ENCODE results near the gene HSD11B1L. TPM values are rescaled to one million over a fixed set of nuclear protein-coding genes. Genes with fewer than 3 reads are reported as not detected.

The HSD11B1L gene
- total RNA-seq, 1 donor from 2014 or later = 8.4 TPM

GRCh38 chr19:5673752-5674151 is 7.1 kb upstream of the HSD11B1L start:
- Histone ChIP-seq H3K4me3 (ENCODE audit: insufficient read depth, low read depth, low read length) (no peak overlapping the region), H3K9me3 (ENCODE audit: insufficient read depth, low read depth, low read length) (no peaks in the 10 kb centered on the region), H3K4me2 (ENCODE audit: low read length) (no peak overlapping the region), H4K20me1 (ENCODE audit: insufficient read depth, low read length) (peaks cover 5% of the 10 kb centered on the region), H3K4me1 (ENCODE audit: insufficient read depth, low read length) (no peaks in the 10 kb centered on the region), H3K36me3 (ENCODE audit: insufficient read depth, low read length) (peaks cover 7% of the 10 kb centered on the region), H3K27ac (ENCODE audit: low read depth, low read length) (no peak overlapping the region), H3K79me2 (ENCODE audit: insufficient read depth, low read length) (peaks cover 3% of the 10 kb centered on the region), H2AFZ (ENCODE audit: low read depth, low read length) (no peak overlapping the region), H3K27me3 (ENCODE audit: insufficient read depth, low read length) (no peaks in the 10 kb centered on the region), H3K9ac (ENCODE audit: low read length) (no peak overlapping the region)
- DNase-seq (ENCODE audit: low read depth) = no peak
- Mint-ChIP-seq H3K9me3 (ENCODE audit: unreplicated experiment) (no peaks in the 10 kb centered on the region), H3K36me3 (ENCODE audit: low read depth, unreplicated experiment) (peaks cover 16% of the 10 kb centered on the region), H3K27me3 (ENCODE audit: low read depth, unreplicated experiment) (no peaks in the 10 kb centered on the region), H3K27ac (ENCODE audit: unreplicated experiment) (no peak overlapping the region), H3K4me1 (ENCODE audit: low read depth, unreplicated experiment) (no peaks in the 10 kb centered on the region), H3K4me3 (ENCODE audit: unreplicated experiment) (no peak overlapping the region)
- no peak for FAIRE-seq
- TF ChIP-seq EZH2 (IDR thresholded peaks at IDR 0.05; ENCODE audit: insufficient read depth, low read length) (no peak), CTCF (IDR thresholded peaks at IDR 0.05; ENCODE audit: insufficient read depth, low read depth, low read length) (no peak)

GRCh38 chr19:5674714-5675113 is 6.1 kb upstream of the HSD11B1L start:
- TF ChIP-seq CTCF (IDR thresholded peaks at IDR 0.05; ENCODE audit: insufficient read depth, low read depth, low read length) (no peak), EZH2 (IDR thresholded peaks at IDR 0.05; ENCODE audit: insufficient read depth, low read length) (no peak)
- H3K36me3 ChIP-seq (ENCODE audit: insufficient read depth, low read length) = no peaks in the 10 kb centered on the region
- no peaks in the 10 kb centered on the region for H3K27me3 ChIP-seq (ENCODE audit: insufficient read depth, low read length)
- Mint-ChIP-seq H3K4me1 (ENCODE audit: low read depth, unreplicated experiment) (no peaks in the 10 kb centered on the region), H3K27ac (ENCODE audit: unreplicated experiment) (no peak overlapping the region), H3K36me3 (ENCODE audit: low read depth, unreplicated experiment) (peaks cover 10% of the 10 kb centered on the region), H3K9me3 (ENCODE audit: unreplicated experiment) (no peaks in the 10 kb centered on the region), H3K4me3 (ENCODE audit: unreplicated experiment) (no peak overlapping the region), H3K27me3 (ENCODE audit: low read depth, unreplicated experiment) (no peaks in the 10 kb centered on the region)
- H3K4me3 ChIP-seq (ENCODE audit: insufficient read depth, low read depth, low read length) = no peak overlapping the region
- H3K4me2 ChIP-seq (ENCODE audit: low read length) = no peak overlapping the region
- H3K79me2 ChIP-seq (ENCODE audit: insufficient read depth, low read length) = peaks cover 7% of the 10 kb centered on the region
- H3K9me3 ChIP-seq (ENCODE audit: insufficient read depth, low read depth, low read length) = no peaks in the 10 kb centered on the region
- no peak for FAIRE-seq
- DNase-seq (ENCODE audit: low read depth) = no peak
- no peak overlapping the region for H3K9ac ChIP-seq (ENCODE audit: low read length)
- H3K27ac ChIP-seq (ENCODE audit: low read depth, low read length) = no peak overlapping the region
- no peak overlapping the region for H2AFZ ChIP-seq (ENCODE audit: low read depth, low read length)
- no peaks in the 10 kb centered on the region for H3K4me1 ChIP-seq (ENCODE audit: insufficient read depth, low read length)
- H4K20me1 ChIP-seq (ENCODE audit: insufficient read depth, low read length) = no peaks in the 10 kb centered on the region

- Mint-ChIP-seq H3K27me3 (ENCODE audit: low read depth, unreplicated experiment) (no peaks in the 10 kb centered on the region), H3K36me3 (ENCODE audit: low read depth, unreplicated experiment) (peaks cover 9% of the 10 kb centered on the region), H3K27ac (ENCODE audit: unreplicated experiment) (peak overlapping the region; percentile 84), H3K4me1 (ENCODE audit: low read depth, unreplicated experiment) (no peaks in the 10 kb centered on the region), H3K9me3 (ENCODE audit: unreplicated experiment) (no peaks in the 10 kb centered on the region), H3K4me3 (ENCODE audit: unreplicated experiment) (no peak overlapping the region)
- no peak for FAIRE-seq
- H3K9me3 ChIP-seq (ENCODE audit: insufficient read depth, low read depth, low read length) = no peaks in the 10 kb centered on the region
- H4K20me1 ChIP-seq (ENCODE audit: insufficient read depth, low read length) = no peaks in the 10 kb centered on the region
- no peak overlapping the region for H3K4me2 ChIP-seq (ENCODE audit: low read length)
- H3K27ac ChIP-seq (ENCODE audit: low read depth, low read length) = no peak overlapping the region
- no peak for DNase-seq (ENCODE audit: low read depth)
- no peaks in the 10 kb centered on the region for H3K27me3 ChIP-seq (ENCODE audit: insufficient read depth, low read length)
- H3K79me2 ChIP-seq (ENCODE audit: insufficient read depth, low read length) = peaks cover 12% of the 10 kb centered on the region
- H3K4me3 ChIP-seq (ENCODE audit: insufficient read depth, low read depth, low read length) = no peak overlapping the region
- no peak overlapping the region for H2AFZ ChIP-seq (ENCODE audit: low read depth, low read length)
- TF ChIP-seq EZH2 (IDR thresholded peaks at IDR 0.05; ENCODE audit: insufficient read depth, low read length) = no peak
- no peak for TF ChIP-seq CTCF (IDR thresholded peaks at IDR 0.05; ENCODE audit: insufficient read depth, low read depth, low read length)
- H3K36me3 ChIP-seq (ENCODE audit: insufficient read depth, low read length) = no peaks in the 10 kb centered on the region
- H3K9ac ChIP-seq (ENCODE audit: low read length) = no peak overlapping the region
- no peaks in the 10 kb centered on the region for H3K4me1 ChIP-seq (ENCODE audit: insufficient read depth, low read length)
Measured at GRCh38 chr19:5676105-5676771, 4.6 kb upstream of the HSD11B1L start.

Data from astrocyte (in vitro differentiated cells and primary cell).